Transverse colon (tissue), 4 donors: ENCODE data around the gene AQP5.

Experiments
- CTCF ChIP-seq, 5 experiments: fragments of 200-600 bp in 3 of 5; fragments of 450-650 bp in 2 of 5; sonication (generic) in 3 of 5; IDR thresholded peaks; 1 replicate in 2 of 5; 2 replicates in 3 of 5; pipeline ENCODE4 v1.5.1; 2016 to 2017; ENCODE audit warnings: antibody characterized with exemption in 5 of 5, inconsistent platforms in 3 of 5, mild to moderate bottlenecking in 2 of 5, moderate library complexity in 1 of 5
- EP300 ChIP-seq: sonication (generic); formaldehyde crosslinking; IDR thresholded peaks from one replicate; pipeline ENCODE4 v1.6.1; 2017; ENCODE audit warnings: antibody characterized with exemption, low read depth
- POLR2A ChIP-seq: fragments of 450-650 bp; IDR thresholded peaks from one replicate; pipeline ENCODE4 v1.6.1; 2016; ENCODE audit warnings: antibody characterized with exemption, mild to moderate bottlenecking, moderate library complexity
- POLR2AphosphoS5 ChIP-seq, 3 donors: sonication (generic); formaldehyde crosslinking; IDR thresholded peaks; one replicate each; pipeline ENCODE4 v1.6.1; 2016; ENCODE audit warnings: antibody characterized with exemption in 3 of 3

GRCh38 chr12:49948866-49949845 lies 12.5 kb upstream of the AQP5 start:
- TF ChIP-seq CTCF (IDR thresholded peaks at IDR 0.05) (no peak), EP300 (no peak), POLR2A (no peak), POLR2AphosphoS5 (IDR thresholded peaks at IDR 0.05) (no peak)
